T follicular helper cell (primary cell): ENCODE data around the gene MACROD1.

ENCODE experiments used
- DNase-seq: peaks from one replicate; pipeline ENCODE4 v3.0.0-alpha.2; 2020; ENCODE audit warnings: low read depth

Gene MACROD1

DNA sequence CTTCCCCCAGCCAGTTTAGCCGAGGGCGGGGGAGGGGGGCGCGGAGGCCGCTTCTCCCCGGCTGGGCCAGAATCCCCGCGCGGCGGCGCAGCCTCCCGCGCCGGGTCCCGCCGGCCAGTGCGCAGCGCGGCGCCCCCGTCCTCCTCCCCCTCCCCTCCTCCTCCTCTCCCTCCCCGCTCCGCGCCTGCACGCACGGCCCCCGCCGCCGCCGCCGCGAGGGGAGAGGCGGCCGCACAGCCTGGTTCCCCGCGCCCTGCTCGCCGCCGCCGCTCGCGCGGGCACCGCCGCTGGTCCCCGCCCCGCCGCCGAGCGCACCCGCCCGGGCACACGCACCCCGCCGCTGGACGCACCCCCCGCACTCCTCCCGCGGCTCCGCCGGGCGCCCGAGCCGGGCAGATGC lies 130.3 kb downstream of the MACROD1 start, which contains the start of gene FLRT1:
FLRT1 (plus strand) TSS at position 356 of the 400 bp plus-strand sequence. CDS start 80,337 bp downstream, outside the sequence.
- DNase-seq = no peak

- DNase-seq = no peak
Observed at GRCh38 chr11:64035081-64035524, 130.8 kb downstream of the MACROD1 start.

GRCh38 chr11:64034411-64034811 lies 131.5 kb downstream of the MACROD1 start:
- no peak for DNase-seq

- no peak for DNase-seq
Observed at GRCh38 chr11:64032050-64032449, 133.9 kb downstream of the MACROD1 start.

DNA sequence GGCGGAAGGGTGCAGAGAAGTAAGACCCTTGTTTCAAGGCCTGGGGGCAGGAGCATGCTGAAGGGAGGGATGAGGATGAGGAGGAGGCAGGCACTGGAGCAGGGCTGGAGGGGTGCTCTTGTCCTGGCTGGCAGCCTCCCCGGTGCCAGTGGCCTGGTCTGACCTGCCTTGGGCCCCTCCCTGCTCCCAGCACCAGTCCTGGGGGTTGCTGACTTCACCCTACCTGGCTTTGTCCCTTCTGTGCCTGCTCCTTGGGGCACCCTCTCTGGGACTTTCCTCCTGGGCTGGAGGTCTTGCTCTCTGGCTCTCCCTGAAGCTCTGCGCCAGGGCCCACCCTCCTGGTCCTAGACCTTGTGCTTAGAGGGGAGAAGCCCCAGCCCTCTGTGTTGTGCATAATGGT lies 134.9 kb downstream of the MACROD1 start:
- no peak for DNase-seq

DNA sequence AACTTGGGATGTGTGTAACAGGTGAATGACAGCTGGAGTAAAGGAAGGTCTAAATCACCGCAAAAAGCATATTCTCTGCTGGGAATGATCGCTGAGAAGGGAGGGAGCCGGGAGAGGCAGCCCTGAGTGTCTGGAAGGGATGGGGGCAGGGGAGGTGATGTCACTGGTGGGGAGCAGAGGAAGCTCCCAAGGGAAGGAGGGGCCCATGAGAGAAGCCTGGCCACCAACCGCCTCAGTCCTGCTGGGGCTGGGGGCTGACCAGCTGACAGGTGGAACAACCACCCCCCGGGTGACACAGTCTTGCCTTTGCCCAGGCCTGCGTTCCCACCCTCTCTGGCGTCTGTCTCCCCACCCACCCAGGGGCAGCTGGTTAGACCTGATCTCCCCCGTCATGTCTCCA lies 136.1 kb downstream of the MACROD1 start:
- DNase-seq = no peak

GRCh38 chr11:64028398-64029115 lies 137.4 kb downstream of the MACROD1 start:
- no peak for DNase-seq

DNA sequence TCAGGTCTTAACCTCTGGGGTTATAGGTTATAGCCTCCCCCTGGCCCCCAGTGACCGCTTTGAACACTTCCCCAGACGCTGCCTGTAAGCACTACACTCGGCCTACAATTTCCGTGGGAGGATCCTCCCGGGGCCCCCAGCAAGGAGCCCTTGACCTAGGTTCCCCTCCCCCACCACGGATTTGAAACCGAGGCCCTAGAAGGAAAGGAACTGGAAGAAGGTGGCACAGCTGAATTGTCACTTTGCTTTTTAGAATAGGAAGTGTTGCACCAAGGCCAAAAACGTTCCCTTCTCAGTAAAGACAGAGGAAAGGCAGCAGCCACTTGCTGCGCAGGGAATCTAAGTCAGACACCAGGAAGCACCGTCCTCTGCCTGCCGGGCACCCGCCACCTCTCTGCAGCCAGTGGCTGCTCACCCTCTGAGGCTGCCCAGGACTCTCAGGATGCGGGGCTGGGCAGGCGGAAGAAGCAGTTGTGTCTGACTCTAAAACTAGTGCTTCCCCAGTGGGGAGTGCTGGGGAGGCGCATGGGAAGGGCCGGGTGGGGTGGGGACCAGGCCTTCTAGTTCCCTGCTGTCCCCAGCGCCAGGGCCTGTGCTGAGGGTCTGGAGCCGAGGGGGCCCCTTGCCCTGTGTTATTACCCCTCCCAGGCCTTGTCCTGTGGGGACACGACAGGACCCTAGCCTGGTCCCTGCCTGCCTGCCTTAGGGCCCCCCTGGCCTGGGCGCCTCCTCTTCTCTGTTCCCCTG lies 138.1 kb downstream of the MACROD1 start:
- DNase-seq = no peak

DNA sequence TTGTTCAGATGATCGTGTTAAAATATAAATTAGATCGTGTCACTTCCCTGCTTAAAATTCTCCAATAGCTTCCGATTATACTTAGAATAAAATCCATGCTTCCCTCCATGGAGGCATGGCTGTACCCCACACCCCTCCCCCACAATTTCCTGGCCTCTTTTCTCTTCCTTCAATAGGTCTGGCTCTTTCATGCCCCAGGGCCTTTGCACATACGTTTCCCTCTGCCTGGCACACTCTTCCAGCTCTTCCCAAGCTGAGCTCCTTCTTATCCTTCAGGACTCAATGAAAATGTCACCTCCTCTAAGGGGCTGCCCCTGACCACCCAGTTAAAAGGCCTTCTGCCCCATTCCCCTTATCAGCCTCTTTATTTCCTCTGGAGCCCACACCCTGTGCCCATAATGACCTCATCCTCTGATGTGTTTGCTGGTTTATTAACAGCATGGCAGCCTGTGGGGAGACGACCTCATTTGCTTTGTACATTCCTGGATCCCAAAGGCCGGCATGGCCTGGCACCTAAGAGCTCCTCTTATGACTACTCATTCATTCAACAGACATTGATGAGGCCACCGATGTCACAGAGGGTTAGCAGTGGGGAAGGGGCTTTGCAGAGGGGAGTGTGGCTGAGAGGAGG lies 139.2 kb downstream of the MACROD1 start:
- no peak for DNase-seq

GRCh38 chr11:64025205-64025604 lies 140.7 kb downstream of the MACROD1 start:
- DNase-seq = no peak

GRCh38 chr11:64023712-64024710 lies 141.9 kb downstream of the MACROD1 start:
- no peak for DNase-seq

DNA sequence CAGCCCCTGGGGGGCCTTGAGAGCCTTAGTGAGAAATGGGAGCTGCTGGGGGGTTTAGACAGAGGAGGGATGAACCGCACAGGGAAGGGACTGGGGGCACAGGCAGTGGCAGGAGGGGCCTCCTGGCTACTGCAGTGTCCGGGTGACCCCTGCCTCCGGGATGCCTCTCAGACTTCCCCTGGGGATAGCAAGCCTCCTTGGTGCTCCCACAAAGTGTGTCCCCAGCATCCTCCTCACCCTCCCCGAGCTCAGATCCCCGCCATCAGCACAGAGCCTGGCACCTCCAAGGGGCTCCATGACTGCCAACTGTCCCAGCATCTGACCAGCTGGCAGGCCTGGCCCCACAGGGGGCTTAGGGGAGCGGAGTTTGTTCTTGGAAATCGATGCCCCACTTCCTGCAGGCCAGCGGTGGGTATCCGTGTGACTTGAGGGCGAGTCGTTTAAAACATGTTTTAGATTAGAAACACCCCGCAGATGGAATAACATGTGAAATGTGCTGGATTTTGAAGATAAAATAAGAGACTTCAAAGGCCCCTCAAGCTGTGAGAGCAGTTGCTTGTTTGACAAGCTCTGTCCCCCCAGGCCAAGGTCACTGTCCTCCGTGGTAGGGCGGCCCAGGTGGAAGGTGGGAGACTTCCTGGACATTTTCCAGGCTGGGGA lies 143.7 kb downstream of the MACROD1 start:
- DNase-seq = no peak

DNA sequence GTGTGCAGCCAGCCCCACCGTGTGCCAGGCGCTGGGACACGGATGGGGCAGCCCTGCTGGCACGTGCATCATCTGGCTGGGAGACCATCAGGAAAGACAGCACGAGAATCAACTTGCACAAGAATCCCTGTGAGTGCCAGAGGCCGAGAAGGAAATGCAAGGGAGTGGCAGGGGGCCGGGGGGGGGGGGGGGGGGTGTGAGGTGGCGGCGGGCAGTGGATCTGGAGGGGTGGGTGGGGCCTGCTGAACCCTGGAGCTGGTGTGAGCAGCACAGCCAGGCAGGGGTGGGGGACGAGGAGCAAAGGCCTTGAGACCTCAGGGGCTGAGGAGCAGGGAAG lies 144.2 kb downstream of the MACROD1 start:
- DNase-seq = no peak

DNA sequence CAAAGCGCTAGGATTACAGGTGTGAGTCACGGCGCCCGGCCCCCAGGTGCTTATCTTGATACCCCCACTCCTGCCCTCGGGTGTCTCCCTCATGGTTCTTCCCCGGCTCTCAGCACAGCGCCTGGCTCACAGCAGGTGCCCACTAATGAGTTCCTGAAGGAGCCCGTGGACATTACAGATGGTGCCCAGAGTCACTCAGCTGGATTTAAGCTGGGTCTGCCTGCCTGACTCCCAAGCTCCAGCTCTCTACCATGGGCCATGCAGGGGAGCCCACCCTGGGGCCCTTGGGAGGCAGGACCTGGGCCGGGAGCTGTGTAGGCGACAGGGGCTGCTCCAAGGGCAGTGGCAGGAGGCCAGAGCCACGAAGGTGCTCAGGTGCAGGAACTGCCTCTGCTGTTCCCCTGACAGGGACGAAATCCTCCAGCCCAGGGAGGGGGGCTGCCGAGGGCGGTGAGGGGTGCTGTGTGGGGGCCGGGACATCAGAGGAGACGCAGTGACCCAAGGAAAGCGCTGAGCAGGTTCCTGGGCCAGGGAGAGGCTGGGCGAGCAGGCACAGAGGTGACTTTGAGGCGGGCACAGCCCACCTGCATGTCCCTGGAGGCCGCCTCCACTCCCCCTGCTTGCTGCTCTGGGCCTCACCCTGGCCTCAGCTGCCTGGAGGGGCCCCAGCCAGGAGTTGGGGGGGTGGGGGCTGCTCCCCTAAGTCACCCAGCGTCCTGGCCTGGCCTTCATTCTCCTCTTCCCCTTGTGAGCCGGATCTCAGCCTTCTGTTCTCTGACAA lies 144.7 kb downstream of the MACROD1 start:
- no peak for DNase-seq

GRCh38 chr11:64019106-64020037 lies 146.5 kb downstream of the MACROD1 start:
- DNase-seq = no peak

- DNase-seq = no peak
Observed at GRCh38 chr11:64018310-64018709, 147.6 kb downstream of the MACROD1 start.

GRCh38 chr11:64017945-64018224 lies 148.0 kb downstream of the MACROD1 start:
- no peak for DNase-seq

- no peak for DNase-seq
Observed at GRCh38 chr11:64015935-64016845, 149.7 kb downstream of the MACROD1 start.
